GM18909 (cell line): ENCODE data around the gene TMEM100.
"Not testable (repeated sequence)": the region's sequence is repeated elsewhere in the genome, so short reads cannot be mapped to it uniquely, and the experiment has no call there.

Source experiments
- ATAC-seq: cut with Tn5 transposase; IDR thresholded peaks from one replicate; pipeline ENCODE4 v1.9.1; 2021; ENCODE audit warnings: mild to moderate bottlenecking; ENCODE audit not compliant: unreplicated experiment, poor library complexity

Gene TMEM100

DNA sequence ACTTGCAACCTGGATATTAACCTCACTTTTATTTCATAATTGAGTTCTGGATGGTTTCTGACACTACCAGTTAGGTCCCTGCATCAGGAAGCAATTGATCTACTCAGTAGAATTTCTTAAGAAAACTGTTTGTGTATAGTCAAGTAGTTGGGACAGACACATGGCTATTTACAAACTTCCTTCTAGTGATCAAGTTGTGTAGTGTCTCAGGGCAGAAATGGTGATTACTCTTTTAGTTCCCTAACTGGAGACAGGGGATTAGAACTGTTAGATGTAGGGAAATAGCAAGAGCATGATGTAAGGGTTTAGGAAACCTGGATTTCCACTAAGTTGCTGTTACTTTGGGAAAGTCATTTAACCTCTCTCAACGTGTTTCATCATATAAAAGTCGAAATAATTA lies 30.4 kb downstream of the TMEM100 start:
- ATAC-seq, result no peak

DNA sequence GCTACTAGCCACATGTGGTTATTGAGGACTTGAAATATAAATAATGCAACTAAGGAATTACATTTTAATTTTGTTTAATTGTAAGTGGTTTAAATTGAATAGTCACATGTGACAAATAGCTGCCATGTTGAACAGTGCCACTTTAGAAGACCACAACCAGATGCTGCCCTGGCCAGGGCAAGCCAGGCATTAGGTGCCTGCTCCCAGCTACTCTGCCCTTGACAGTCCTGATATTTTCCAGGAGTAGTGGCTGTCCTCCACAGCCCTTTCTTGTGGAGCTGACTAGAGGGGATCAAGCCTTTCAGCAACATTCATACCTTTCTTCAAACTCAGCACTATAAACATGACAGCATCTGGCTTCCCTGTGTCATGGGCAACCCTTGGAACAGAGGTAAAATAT lies 31.0 kb downstream of the TMEM100 start:
- no peak for ATAC-seq

DNA sequence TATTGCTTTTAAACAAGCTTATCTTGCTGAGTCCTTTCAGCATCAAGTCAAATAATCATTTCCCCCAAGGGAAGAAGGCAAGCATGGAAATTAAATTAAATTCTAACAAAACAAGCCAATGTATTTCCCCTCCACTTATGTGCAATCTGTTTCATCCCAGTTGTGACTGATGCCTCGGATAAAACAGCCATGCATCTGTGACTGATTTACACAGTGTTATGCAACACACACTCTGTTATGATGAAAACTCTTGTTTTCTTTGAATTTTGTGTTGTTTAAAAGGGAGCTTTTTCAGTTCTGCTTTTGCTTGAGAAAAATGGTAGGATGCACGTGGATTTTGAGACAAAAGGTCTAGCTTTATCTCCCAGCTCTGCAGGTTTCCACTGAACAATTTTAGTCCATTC lies 32.6 kb downstream of the TMEM100 start:
- ATAC-seq, result no peak

DNA sequence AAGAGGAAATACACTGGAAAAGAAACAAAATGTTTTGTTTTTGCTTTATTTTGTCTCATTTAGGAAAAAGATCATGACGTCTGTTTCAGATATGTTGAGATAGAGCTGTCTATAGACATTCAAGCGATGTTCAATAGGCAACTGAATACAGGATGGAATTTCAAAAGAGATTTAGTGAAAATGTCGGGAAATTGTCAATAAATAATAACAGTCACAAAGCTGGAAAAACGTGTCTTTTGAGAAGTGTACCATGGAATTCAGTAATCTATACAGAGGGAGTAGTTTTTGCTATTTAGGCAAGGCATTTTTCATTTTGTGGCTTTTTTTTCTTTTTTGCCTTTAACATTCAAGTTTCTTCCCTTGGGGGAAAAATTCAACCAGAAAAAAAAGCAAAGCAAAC lies 33.0 kb downstream of the TMEM100 start:
- ATAC-seq, result no peak

DNA sequence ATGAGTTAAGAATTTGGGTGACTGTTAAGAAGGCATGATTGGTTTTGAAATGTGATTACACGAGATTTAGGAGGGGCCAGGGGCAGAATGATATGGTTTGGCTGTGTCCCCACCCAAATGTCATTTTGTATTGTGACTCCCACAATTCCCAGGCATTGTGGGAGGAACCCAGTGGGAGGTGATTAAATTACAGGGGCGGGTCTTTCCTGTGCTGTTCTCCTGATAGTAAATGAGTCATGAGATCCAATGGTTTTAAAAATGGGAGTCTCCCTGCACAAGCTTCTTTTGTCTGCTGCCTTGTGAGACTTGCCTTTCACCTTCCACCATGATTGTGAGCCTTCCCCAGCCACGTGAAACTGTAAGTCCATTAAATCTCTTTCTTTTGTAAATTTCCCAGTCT lies 34.6 kb downstream of the TMEM100 start:
- ATAC-seq, result no peak

DNA sequence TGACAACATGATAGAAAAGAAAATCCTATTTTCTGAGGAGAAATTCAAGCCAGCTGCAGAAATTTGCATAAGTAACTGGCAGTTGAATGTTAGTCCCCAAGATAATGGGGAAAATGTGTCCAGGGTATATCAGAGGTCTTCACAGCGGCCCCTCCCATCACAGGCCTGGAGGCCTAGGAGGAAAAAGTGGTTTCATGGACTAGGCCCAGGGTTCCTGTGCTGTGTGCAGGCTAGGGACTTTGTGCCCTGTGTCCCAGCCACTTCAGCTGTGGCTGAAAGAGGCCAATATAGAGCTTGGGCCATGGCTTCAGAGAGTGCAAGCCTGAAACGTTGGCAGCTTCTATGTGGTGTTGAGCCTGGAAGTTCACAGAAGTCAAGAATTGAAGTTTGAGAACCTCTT lies 35.6 kb downstream of the TMEM100 start:
- no peak for ATAC-seq

DNA sequence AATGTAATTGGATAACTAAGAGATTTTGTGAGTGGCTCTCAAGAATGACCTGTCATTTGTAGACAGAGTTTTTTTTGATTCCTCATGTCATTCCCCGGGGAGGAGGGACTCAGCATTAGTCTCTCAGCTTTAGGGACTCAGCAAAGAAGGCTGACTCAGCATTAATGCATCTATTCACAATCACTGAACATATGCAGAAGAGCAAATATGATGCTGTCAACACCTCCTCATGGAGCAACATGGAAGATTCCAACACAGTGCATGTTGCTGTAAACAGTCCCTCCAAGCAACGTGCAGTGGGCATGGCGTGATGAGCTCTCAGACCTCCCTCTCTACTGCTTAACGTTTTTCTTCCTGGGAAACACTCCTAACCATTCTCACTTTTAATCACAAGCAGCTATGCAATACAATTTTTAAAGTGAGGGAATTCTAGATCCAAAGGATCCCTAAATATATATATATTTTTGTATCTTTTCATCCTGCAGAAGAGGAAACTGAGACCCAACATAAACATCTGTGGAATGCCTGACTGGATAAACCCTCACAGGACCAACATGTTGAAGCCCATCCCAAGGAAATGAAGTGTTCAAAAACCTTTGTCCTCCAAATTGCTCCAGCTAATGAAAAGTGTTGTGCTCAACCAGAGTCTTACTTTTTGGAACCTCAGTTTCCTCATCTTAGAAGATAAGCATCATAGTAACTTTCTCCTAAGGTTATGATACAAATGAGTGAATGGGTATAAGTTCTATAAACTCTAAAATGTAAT lies 38.9 kb downstream of the TMEM100 start:
- ATAC-seq, result no peak

DNA sequence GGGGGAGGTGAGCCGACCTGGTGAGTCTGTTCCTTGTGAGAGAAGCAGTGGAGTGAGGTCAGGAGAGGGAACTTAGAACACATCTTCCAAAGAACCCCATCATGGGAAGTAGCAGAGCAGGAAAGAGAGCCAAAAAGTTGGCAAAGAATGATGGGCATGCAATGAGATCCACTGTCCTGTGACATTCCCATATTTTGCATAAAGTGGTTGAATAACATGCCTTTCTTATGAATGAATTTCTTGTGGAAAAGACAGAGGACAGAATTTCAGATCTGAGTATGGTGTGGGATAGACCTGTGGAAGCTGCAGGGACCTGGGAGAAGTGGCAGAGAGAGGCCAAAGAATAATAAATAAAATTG lies 41.3 kb downstream of the TMEM100 start:
- no peak for ATAC-seq

DNA sequence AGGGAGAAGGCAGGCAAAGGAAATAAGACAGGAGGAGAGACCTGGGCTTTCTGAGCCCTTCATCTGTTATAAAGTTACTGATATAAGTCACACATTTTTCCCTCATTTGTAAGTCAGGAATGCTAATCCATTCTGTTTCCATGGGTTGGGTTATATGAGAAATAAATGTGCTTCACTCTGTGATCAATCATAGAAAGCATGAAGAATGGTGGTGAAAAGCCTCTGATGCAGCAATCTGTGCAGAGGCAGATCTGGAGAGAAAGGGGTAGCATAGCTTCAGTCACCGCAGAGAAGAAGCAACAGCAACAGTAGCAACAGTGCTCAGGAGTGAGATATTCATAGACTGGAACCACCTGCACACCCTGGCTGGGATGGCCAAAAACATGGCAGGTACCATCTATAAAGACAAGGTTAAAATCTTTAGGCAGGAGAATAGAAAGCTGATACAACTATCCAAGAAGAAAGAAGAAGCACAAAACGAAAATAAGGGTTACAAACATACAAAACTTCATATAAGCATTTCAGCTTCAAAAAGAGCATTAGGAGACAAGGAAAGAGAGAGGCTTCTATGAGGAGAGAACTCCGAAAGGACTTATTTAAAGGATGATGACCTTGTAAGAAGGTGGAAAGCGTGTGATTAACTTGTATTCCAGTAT lies 41.9 kb downstream of the TMEM100 start:
- ATAC-seq, result no peak

DNA sequence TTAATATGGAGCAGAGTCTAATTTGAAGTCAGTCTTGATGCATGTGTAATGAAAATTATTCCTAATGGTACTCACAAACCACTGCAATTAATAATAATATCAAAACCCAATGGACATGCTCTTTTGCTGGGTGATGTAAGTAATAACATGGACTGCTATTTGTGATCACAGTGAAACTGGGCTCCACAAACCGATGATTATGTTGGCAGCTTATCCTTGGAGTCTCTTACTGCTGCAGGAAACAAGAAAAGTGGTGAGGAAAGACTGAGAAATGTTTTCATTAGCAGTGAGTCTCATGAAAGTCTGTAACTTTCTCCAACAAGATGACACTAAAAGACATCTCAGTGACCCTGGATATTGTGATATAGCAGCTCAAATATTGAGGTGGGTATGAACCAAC lies 45.2 kb downstream of the TMEM100 start:
- ATAC-seq, result no peak

DNA sequence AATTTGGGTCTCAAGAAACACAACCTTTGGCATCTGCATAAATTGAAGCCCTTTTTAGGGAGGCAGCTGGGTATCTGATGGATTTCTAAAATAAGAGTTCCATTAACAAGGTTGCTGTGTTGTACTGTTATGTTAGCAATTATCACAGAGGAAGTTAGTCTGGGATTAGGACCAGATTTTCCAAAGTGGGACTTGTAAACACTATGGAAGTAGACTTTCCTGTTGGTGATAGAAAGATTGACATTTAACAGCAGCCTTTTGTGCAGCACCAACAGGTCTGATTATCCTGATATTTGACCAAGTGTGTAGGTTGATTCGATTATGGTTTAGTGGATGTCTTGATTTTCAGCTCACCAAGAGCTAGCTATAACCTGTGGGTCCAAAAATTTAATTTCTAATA lies 46.4 kb downstream of the TMEM100 start:
- ATAC-seq, result no peak

DNA sequence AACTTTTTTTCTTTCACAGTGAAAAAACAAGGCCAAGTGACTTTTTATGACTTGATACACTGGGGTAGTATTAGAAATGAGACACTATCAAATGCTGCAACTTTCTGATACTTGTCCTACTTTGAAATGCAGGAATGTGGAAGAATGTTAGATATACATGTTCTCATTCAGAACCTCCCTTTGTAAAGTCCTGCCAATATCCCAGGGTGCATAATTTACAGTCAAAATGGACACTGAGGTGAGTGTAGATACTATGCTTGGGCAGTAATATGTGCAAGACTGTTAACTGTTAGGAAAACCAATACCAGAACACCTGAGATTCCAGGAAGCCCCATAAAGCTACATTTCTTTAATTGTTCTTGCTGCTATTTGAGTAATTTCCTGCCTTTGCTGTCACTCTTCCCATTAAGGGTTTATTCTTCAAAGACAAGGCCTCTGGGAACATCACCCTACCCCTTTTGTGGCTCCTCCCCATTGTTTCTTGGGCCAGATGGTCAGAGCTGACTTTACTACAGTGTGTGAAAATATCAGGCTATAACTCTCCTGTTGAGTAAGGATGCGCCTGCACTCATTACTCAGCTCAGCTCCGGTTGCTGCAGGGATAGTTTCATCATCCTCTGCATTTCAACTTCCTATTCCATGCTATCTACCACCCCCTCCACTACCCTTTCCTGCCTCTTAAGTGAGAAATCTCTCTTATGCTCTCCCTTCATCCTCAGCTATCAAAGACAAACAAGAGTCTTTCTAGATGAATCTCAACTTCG lies 48.7 kb downstream of the TMEM100 start:
- no peak for ATAC-seq

DNA sequence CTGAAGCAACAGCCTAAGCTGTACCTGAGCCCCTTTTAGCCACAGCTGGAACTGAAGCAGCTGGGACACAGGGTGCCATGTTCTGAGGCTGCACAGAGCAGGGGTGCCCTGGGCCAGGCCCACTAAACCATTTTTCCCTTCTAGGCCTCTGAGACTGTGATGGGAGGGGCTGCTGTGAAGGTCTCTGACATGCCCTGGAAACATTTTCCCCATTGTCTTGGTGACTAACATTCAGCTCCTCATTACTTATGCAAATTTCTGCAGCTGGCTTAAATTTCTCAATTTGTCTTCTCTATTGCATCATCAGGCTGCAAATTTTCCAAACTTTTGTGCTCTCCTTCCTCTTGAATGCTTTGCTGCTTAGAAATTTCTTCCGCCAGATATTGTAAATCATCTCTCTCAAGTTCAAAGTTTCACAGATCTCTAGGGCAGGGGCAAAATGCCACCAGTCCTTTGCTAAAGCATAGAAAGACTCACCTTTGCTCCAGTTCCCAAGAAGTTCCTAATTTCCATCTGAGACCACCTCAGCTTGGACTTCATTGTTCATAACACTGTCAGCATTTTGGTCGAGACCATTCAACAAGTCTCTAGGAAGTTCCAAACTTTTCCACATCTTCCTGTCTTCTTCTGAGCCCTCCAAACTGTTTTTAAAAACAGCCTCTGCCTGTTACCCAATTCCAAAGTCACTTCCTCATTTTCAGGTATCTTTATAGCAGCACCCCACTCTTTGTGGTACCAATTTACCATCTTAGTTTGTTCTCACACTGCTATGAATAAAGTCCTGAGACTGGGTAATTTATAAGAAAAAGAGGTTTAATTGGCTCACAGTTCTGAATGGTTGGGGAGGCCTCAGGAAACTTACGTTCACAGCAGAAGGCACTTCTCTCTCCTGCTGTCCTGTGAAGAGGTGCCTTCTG lies 49.8 kb downstream of the TMEM100 start:
- ATAC-seq, result no peak

DNA sequence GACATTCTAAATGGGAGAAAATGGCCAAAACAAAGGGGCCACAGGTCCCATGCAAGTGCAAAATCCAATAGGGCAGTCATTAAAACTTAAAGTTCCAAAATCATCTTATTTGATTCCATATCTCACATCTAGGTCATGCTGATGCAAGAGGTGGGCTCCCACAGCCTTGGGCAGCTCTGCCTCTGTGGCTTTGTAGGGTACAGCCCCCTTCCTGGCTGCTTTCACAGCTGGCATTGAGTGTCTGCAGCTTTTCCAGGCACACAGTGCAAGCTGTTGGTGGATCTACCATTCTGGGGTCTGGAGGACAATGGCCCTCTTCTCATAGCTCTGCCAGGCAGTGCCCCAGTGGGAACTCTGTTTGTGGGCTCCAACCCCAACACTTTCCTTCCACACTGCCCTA lies 50.7 kb downstream of the TMEM100 start:
- not testable (repeated sequence) for ATAC-seq
